Fibroblast of pulmonary artery (primary cell): ENCODE results near the gene PTGDS.

Source experiments
- DNase-seq: peaks from one replicate; pipeline ENCODE4 v3.0.0-alpha.2; 2010; ENCODE audit warnings: low read depth
- H3K4me3 ChIP-seq: replicated peaks from 2 replicates; pipeline ENCODE4 v1.5.1; 2011; ENCODE audit warnings: low read depth, mild to moderate bottlenecking, control low read depth, low read length, moderate library complexity
- CTCF ChIP-seq: IDR thresholded peaks from 2 replicates; pipeline ENCODE4 v1.5.1; 2011; ENCODE audit warnings: mild to moderate bottlenecking, control low read depth, low read length, inconsistent platforms; ENCODE audit errors: missing control alignments

PTGDS gene

DNA sequence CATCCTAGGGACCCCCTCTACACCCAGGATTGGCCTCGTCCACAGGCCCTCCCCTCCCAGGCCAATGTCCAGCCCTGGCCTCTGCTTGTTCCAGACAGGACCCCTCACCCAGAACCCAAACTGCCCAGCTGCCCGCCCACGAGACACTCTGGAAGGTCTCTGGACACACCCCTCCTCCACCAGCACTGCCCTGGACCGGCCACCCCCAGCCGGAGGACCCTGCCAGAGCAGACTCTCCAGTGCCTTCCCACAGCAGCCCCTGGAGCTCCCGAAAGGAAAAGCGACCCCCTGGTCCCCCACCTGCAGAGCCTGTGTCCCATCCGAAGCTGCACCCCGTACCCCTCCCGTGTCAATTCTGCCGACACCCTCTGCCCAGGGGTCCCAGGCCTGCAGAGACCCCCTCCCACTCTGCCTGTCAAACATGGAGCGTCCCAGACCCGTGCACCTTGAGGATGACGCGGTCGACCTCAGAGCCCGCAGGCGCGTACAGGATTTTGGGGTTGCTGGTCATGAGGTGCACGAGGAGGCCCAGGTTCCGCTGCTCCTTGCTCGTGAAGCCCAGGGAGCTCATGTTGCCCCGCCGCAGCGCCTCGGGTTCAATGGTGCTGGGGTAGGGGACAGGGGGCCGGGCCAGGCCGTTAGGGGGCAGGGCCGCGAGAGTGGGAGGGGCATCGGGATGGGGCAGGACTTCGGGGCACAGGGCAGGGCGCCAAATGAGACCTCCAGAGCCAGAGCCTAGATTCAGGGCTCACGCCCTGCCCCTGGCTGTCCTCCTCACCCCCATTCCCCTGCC lies 42.8 kb downstream of the PTGDS start:
- DNase-seq: no peak
- H3K4me3 ChIP-seq: no peak overlapping the region
- TF ChIP-seq CTCF: no peak

DNA sequence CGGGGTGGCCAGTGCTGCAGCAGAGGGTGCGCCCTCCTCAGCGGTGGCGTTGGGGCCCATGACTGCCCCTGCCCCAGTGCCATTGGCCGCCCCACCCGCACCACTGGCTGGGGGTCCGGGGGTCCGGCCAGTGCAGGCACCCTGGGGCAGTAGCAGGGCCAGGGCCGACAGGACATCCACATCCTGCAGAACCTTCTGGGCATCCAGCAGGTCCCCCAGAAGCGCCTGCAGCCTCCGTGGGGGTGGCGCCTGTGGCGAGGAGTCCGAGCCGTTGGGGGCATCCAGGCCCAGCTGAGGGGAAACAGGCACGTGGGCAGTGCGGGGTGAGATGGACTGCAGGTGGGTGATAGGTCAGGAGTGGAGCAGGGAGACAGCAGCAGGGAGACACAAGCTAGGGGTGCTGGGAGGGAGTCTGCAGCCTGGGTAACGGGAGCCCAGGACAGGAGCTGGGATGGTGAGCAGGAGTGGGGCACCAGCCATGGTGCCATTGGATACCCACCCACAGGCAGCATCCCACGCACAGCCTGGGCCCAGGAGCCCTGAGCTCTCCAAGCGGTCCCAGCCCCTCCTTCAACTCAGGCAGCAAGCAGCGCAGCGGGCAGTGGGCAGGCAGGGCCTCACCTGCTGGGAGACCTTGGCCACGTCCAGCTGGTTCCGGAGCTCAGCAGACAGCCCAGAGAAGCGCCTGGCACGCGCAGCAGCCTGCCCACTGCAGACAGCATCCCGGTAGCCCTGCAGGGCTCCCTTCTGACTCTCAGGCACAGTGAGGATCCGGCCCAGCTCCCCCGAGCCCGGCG lies 43.7 kb downstream of the PTGDS start:
- no peak overlapping the region for H3K4me3 ChIP-seq
- no peak for DNase-seq
- TF ChIP-seq CTCF: no peak

DNA sequence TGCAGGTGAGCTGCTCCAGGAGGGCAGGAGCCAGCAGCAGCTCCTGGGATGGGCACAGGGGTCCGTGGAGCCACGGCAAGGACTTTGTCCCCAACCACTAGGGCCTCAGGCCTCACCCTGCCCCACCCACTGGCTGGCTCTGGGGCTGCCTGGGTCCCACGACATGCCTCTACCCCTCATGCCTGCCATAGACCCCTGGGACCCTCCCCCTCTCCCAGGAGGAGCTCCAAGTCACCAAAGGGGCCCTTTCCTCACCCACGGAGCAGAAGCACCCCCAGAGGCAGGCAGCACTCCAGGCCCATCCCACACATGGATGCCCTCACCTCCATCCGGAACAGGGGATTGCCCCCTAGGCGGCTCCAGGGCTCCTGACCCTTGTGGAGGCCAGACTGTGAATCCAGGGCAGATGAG lies 44.3 kb downstream of the PTGDS start:
- no peak for TF ChIP-seq CTCF
- no peak overlapping the region for H3K4me3 ChIP-seq
- DNase-seq: no peak

- TF ChIP-seq CTCF: no peak
- peak; percentile 51 for DNase-seq
- H3K4me3 ChIP-seq: no peak overlapping the region
Measured at GRCh38 chr9:137021979-137022661, 44.8 kb downstream of the PTGDS start.

DNA sequence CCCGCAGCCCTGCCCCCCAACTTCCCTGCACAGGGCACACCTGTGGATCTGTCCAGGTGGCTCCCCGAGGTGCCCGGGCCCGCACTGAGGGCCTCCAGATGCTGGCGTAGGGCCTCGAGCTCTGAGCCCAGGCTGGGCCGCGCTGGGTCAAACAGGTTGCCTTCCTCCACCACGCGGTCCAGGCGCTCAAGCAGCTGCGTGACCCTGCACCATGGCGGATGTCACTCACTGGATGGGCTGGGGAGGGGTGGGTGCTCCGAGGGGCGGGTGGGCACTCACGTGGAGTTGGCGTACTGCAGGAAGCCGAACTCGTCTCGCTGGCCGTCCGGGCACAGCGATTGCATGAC lies 45.3 kb downstream of the PTGDS start:
- H3K4me3 ChIP-seq: no peak overlapping the region
- no peak for TF ChIP-seq CTCF
- no peak for DNase-seq

GRCh38 chr9:137023157-137023556 lies 45.9 kb downstream of the PTGDS start:
- H3K4me3 ChIP-seq: no peak overlapping the region
- TF ChIP-seq CTCF: no peak
- DNase-seq: no peak
